Measurements from ENCODE around the gene PSMB5.

DNA sequence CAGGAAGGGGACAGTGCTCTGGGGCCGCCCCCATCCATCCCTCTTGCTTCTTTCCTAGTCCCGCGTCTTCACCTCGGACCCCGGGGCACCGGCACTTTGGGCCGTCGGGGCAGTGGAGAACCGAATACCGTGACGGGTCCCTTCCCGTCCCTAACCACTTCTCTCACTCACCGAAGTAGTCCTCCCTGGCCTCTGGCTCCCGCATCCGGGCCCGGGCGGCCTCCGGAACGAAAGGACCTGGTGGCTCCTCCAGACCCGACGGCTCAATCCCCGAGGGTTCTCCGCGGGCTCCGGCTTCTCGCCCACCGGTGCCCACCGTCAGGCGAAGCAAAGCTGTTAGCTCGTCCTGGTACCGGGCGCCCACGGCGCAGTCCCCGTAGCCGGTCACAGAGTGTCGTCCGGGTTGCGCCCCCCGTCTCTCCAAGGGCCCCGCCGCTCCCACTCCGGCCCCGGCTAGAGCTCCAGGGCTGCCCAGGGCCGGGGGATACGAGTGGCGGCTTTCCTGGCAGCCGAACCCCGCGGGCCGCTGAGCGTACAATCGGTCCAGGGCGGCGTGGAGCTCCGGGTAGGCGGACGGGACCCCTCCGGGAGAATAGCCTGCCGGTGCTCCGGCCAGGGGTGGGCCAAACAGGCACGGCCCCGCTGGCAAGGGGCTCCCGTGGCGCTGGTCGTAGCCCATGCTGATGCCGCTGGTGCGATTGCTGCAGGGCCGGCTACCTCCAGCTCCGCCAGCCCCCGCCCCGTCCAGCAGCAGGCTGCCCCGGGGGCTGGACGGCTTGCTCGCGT is 53.4 kb downstream of the PSMB5 start:
- TF ChIP-seq, protein P1, sequence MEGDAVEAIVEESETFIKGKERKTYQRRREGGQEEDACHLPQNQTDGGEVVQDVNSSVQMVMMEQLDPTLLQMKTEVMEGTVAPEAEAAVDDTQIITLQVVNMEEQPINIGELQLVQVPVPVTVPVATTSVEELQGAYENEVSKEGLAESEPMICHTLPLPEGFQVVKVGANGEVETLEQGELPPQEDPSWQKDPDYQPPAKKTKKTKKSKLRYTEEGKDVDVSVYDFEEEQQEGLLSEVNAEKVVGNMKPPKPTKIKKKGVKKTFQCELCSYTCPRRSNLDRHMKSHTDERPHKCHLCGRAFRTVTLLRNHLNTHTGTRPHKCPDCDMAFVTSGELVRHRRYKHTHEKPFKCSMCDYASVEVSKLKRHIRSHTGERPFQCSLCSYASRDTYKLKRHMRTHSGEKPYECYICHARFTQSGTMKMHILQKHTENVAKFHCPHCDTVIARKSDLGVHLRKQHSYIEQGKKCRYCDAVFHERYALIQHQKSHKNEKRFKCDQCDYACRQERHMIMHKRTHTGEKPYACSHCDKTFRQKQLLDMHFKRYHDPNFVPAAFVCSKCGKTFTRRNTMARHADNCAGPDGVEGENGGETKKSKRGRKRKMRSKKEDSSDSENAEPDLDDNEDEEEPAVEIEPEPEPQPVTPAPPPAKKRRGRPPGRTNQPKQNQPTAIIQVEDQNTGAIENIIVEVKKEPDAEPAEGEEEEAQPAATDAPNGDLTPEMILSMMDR (IDR thresholded peaks at IDR 0.05): no peak
- no peak for TF ChIP-seq SMAD3 (CRISPR knock-in tag; IDR thresholded peaks at IDR 0.05; ENCODE audit: borderline replicate concordance)
- TF ChIP-seq, protein P2, sequence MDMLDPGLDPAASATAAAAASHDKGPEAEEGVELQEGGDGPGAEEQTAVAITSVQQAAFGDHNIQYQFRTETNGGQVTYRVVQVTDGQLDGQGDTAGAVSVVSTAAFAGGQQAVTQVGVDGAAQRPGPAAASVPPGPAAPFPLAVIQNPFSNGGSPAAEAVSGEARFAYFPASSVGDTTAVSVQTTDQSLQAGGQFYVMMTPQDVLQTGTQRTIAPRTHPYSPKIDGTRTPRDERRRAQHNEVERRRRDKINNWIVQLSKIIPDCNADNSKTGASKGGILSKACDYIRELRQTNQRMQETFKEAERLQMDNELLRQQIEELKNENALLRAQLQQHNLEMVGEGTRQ (CRISPR knock-in tag; IDR thresholded peaks at IDR 0.05): no peak
- no peak for TF ChIP-seq ZNF396 (CRISPR knock-in tag; IDR thresholded peaks at IDR 0.05; ENCODE audit: borderline replicate concordance)
- no peak; the same call in 1 of the 2 replicates for TF ChIP-seq TEAD4 (CRISPR knock-in tag; IDR thresholded peaks at IDR 0.05)
- TF ChIP-seq, protein P3, sequence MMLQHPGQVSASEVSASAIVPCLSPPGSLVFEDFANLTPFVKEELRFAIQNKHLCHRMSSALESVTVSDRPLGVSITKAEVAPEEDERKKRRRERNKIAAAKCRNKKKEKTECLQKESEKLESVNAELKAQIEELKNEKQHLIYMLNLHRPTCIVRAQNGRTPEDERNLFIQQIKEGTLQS (CRISPR knock-in tag; conservative IDR thresholded peaks at IDR 0.05): no peak
- TF ChIP-seq, protein P4, sequence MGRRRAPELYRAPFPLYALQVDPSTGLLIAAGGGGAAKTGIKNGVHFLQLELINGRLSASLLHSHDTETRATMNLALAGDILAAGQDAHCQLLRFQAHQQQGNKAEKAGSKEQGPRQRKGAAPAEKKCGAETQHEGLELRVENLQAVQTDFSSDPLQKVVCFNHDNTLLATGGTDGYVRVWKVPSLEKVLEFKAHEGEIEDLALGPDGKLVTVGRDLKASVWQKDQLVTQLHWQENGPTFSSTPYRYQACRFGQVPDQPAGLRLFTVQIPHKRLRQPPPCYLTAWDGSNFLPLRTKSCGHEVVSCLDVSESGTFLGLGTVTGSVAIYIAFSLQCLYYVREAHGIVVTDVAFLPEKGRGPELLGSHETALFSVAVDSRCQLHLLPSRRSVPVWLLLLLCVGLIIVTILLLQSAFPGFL (CRISPR knock-in tag; IDR thresholded peaks at IDR 0.05; ENCODE audit: borderline replicate concordance): peak; percentile 21; the same call in 1 of the 2 replicates
- no peak for TF ChIP-seq ETV6 (CRISPR knock-in tag; IDR thresholded peaks at IDR 0.05)
- TF ChIP-seq, protein P5, sequence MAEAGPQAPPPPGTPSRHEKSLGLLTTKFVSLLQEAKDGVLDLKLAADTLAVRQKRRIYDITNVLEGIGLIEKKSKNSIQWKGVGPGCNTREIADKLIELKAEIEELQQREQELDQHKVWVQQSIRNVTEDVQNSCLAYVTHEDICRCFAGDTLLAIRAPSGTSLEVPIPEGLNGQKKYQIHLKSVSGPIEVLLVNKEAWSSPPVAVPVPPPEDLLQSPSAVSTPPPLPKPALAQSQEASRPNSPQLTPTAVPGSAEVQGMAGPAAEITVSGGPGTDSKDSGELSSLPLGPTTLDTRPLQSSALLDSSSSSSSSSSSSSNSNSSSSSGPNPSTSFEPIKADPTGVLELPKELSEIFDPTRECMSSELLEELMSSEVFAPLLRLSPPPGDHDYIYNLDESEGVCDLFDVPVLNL (CRISPR knock-in tag; IDR thresholded peaks at IDR 0.05; ENCODE audit: borderline replicate concordance, low read depth): 0 out of 2 replicates have a peak, but pooled peaks have one; percentile 9
- no peak for TF ChIP-seq NR2C2 (CRISPR knock-in tag; IDR thresholded peaks at IDR 0.05)
- TF ChIP-seq ZNF138 (CRISPR knock-in tag; conservative IDR thresholded peaks at IDR 0.05): no peak
- TF ChIP-seq GABPB1 (CRISPR knock-in tag; IDR thresholded peaks at IDR 0.05): peak; percentile 29
- TF ChIP-seq, protein P6, sequence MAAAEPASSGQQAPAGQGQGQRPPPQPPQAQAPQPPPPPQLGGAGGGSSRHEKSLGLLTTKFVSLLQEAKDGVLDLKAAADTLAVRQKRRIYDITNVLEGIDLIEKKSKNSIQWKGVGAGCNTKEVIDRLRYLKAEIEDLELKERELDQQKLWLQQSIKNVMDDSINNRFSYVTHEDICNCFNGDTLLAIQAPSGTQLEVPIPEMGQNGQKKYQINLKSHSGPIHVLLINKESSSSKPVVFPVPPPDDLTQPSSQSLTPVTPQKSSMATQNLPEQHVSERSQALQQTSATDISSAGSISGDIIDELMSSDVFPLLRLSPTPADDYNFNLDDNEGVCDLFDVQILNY (CRISPR knock-in tag; IDR thresholded peaks at IDR 0.05): no peak
- 0 out of 2 replicates have a peak, but pooled peaks have one; percentile 7 for TF ChIP-seq JUN (CRISPR knock-in tag; IDR thresholded peaks at IDR 0.05)
